ENCODE results near the gene CALN1.

The CALN1 gene

GRCh38 chr7:72170475-72170874 is 241.7 kb downstream of the CALN1 start:
- DNase-seq: no peak

GRCh38 chr7:72163271-72163670 is 248.9 kb downstream of the CALN1 start:
- DNase-seq: no peak

- no peak for DNase-seq
Measured at GRCh38 chr7:72161534-72161933, 250.6 kb downstream of the CALN1 start.

- DNase-seq: no peak
Measured at GRCh38 chr7:72159911-72160310, 252.2 kb downstream of the CALN1 start.

- no peak for DNase-seq
Measured at GRCh38 chr7:72156671-72157070, 255.5 kb downstream of the CALN1 start.

GRCh38 chr7:72153132-72153512 is 259.0 kb downstream of the CALN1 start:
- no peak for DNase-seq

GRCh38 chr7:72152161-72153131 is 259.7 kb downstream of the CALN1 start:
- no peak for DNase-seq

- no peak for DNase-seq
Measured at GRCh38 chr7:72140566-72140965, 271.6 kb downstream of the CALN1 start.

- no peak for DNase-seq
Measured at GRCh38 chr7:72127136-72127535, 285.0 kb downstream of the CALN1 start.

GRCh38 chr7:72123913-72124312 is 288.2 kb downstream of the CALN1 start:
- DNase-seq: no peak

- DNase-seq: no peak
Measured at GRCh38 chr7:72118366-72118765, 293.8 kb downstream of the CALN1 start.

GRCh38 chr7:72114129-72114528 is 298.0 kb downstream of the CALN1 start:
- no peak for DNase-seq

GRCh38 chr7:72112992-72113391 is 299.1 kb downstream of the CALN1 start:
- no peak for DNase-seq

GRCh38 chr7:72112530-72112929 is 299.6 kb downstream of the CALN1 start:
- no peak for DNase-seq

- no peak for DNase-seq
Measured at GRCh38 chr7:72111086-72111485, 301.1 kb downstream of the CALN1 start.

- DNase-seq: no peak
Measured at GRCh38 chr7:72109566-72109965, 302.6 kb downstream of the CALN1 start.

- no peak for DNase-seq
Measured at GRCh38 chr7:72106405-72106804, 305.7 kb downstream of the CALN1 start.

- no peak for DNase-seq
Measured at GRCh38 chr7:72101444-72101843, 310.7 kb downstream of the CALN1 start.

GRCh38 chr7:72099784-72100183 is 312.4 kb downstream of the CALN1 start:
- DNase-seq: no peak

GRCh38 chr7:72098807-72099580 is 313.1 kb downstream of the CALN1 start:
- DNase-seq: no peak

- no peak for DNase-seq
Measured at GRCh38 chr7:72097226-72097625, 314.9 kb downstream of the CALN1 start.

GRCh38 chr7:72092769-72093168 is 319.4 kb downstream of the CALN1 start:
- no peak for DNase-seq

GRCh38 chr7:72087926-72088325 is 324.2 kb downstream of the CALN1 start:
- DNase-seq: no peak
